ENCODE results near the gene LFNG.

LFNG gene

GRCh38 chr7:2570021-2570420 is 50.4 kb downstream of the LFNG start:
- Histone ChIP-seq H3K4ac (ENCODE audit: low read depth, low read length) (no peak overlapping the region), H2AK5ac (ENCODE audit: low read length) (no peak overlapping the region), H2BK5ac (ENCODE audit: low read depth, low read length, poor library complexity) (no peak overlapping the region), H3K4me3 (ENCODE audit: low read depth, low read length) (no peak overlapping the region), H3K36me3 (ENCODE audit: control insufficient read depth in 1 of 2, insufficient read depth in 2 of 2, low read length in 2 of 2) (peaks cover 11 to 13% of the 10 kb centered on the region in 2 experiments), H3K79me2 (ENCODE audit: control insufficient read depth, insufficient read depth, low read length, poor library complexity) (no peaks in the 10 kb centered on the region), H3K27me3 (ENCODE audit: insufficient read depth, low read length) (no peaks in the 10 kb centered on the region), H2BK12ac (ENCODE audit: low read length) (no peak overlapping the region), H3K23ac (ENCODE audit: low read length) (no peak overlapping the region), H4K12ac (ENCODE audit: low read depth, low read length) (no peak overlapping the region), H2BK120ac (ENCODE audit: insufficient read depth, low read length, poor library complexity) (no peak overlapping the region), H3K9me3 (ENCODE audit: insufficient read depth, low read depth, low read length) (peaks cover 2% of the 10 kb centered on the region), H3K14ac (ENCODE audit: low read length) (no peak overlapping the region), H4K8ac (ENCODE audit: low read depth, low read length) (no peak overlapping the region), H3K27ac (ENCODE audit: low read depth, low read length) (no peak overlapping the region), H2AFZ (ENCODE audit: insufficient read depth, low read length, poor library complexity) (no peak overlapping the region), H3K18ac (ENCODE audit: low read length) (no peak overlapping the region), H3K4me2 (ENCODE audit: low read length) (no peak overlapping the region), H4K91ac (ENCODE audit: low read depth, low read length) (no peak overlapping the region), H3K4me1 (ENCODE audit: control insufficient read depth in 1 of 2, insufficient read depth in 2 of 2, low read length in 2 of 2) (peaks cover 3 to 4% of the 10 kb centered on the region in 2 experiments), H3K9ac (ENCODE audit: low read length) (no peak overlapping the region), H3K79me1 (ENCODE audit: low read length) (no peaks in the 10 kb centered on the region)
- DNase-seq = no peak
- WGBS (ENCODE audit: extremely low coverage, insufficient coverage, insufficient read length) = no CpG with 5 or more reads among the region's 16 CpGs

- Histone ChIP-seq H2AFZ (ENCODE audit: insufficient read depth, low read length, poor library complexity) (no peak overlapping the region), H2BK120ac (ENCODE audit: insufficient read depth, low read length, poor library complexity) (no peak overlapping the region), H3K4ac (ENCODE audit: low read depth, low read length) (no peak overlapping the region), H4K12ac (ENCODE audit: low read depth, low read length) (no peak overlapping the region), H3K4me2 (ENCODE audit: low read length) (no peak overlapping the region), H3K14ac (ENCODE audit: low read length) (no peak overlapping the region), H3K9ac (ENCODE audit: low read length) (no peak overlapping the region), H3K18ac (ENCODE audit: low read length) (no peak overlapping the region), H3K4me1 (ENCODE audit: control insufficient read depth in 1 of 2, insufficient read depth in 2 of 2, low read length in 2 of 2) (peaks cover 3 to 4% of the 10 kb centered on the region in 2 experiments), H4K91ac (ENCODE audit: low read depth, low read length) (no peak overlapping the region), H3K79me2 (ENCODE audit: control insufficient read depth, insufficient read depth, low read length, poor library complexity) (no peaks in the 10 kb centered on the region), H2BK12ac (ENCODE audit: low read length) (no peak overlapping the region), H3K23ac (ENCODE audit: low read length) (no peak overlapping the region), H3K4me3 (ENCODE audit: low read depth, low read length) (no peak overlapping the region), H2AK5ac (ENCODE audit: low read length) (no peak overlapping the region), H3K9me3 (ENCODE audit: insufficient read depth, low read depth, low read length) (no peaks in the 10 kb centered on the region), H3K27ac (ENCODE audit: low read depth, low read length) (no peak overlapping the region), H4K8ac (ENCODE audit: low read depth, low read length) (no peak overlapping the region), H3K79me1 (ENCODE audit: low read length) (no peaks in the 10 kb centered on the region), H3K36me3 (ENCODE audit: control insufficient read depth in 1 of 2, insufficient read depth in 2 of 2, low read length in 2 of 2) (peaks cover 14 to 18% of the 10 kb centered on the region in 2 experiments), H3K27me3 (ENCODE audit: insufficient read depth, low read length) (no peaks in the 10 kb centered on the region), H2BK5ac (ENCODE audit: low read depth, low read length, poor library complexity) (no peak overlapping the region)
- whole genome bisulfite sequencing (ENCODE audit: extremely low coverage, insufficient coverage, insufficient read length) = no CpG with 5 or more reads among the region's 15 CpGs
- DNase-seq = no peak
These were observed 51.8 kb downstream of the LFNG start for GRCh38 chr7:2571409-2571808.

- peak overlapping the region; percentile 2 for H3K4me3 ChIP-seq (ENCODE audit: low read depth, low read length)
- H4K8ac ChIP-seq (ENCODE audit: low read depth, low read length) = no peak overlapping the region
- H3K18ac ChIP-seq (ENCODE audit: low read length) = no peak overlapping the region
- WGBS (ENCODE audit: extremely low coverage, insufficient coverage, insufficient read length) = no CpG with 5 or more reads among the region's 22 CpGs
- H3K36me3 ChIP-seq (ENCODE audit: control insufficient read depth in 1 of 2, insufficient read depth in 2 of 2, low read length in 2 of 2) = peaks cover 13 to 19% of the 10 kb centered on the region in 2 experiments
- H2AFZ ChIP-seq (ENCODE audit: insufficient read depth, low read length, poor library complexity) = no peak overlapping the region
- H3K9me3 ChIP-seq (ENCODE audit: insufficient read depth, low read depth, low read length) = peaks cover 3% of the 10 kb centered on the region
- no peak overlapping the region for H3K4ac ChIP-seq (ENCODE audit: low read depth, low read length)
- H2AK5ac ChIP-seq (ENCODE audit: low read length) = no peak overlapping the region
- no peak overlapping the region for H3K14ac ChIP-seq (ENCODE audit: low read length)
- no peak overlapping the region for H4K91ac ChIP-seq (ENCODE audit: low read depth, low read length)
- H3K27me3 ChIP-seq (ENCODE audit: insufficient read depth, low read length) = no peaks in the 10 kb centered on the region
- no peak overlapping the region for H2BK120ac ChIP-seq (ENCODE audit: insufficient read depth, low read length, poor library complexity)
- no peak overlapping the region for H3K9ac ChIP-seq (ENCODE audit: low read length)
- no peaks in the 10 kb centered on the region for H3K79me2 ChIP-seq (ENCODE audit: control insufficient read depth, insufficient read depth, low read length, poor library complexity)
- no peak overlapping the region for H2BK12ac ChIP-seq (ENCODE audit: low read length)
- H2BK5ac ChIP-seq (ENCODE audit: low read depth, low read length, poor library complexity) = no peak overlapping the region
- H3K79me1 ChIP-seq (ENCODE audit: low read length) = no peaks in the 10 kb centered on the region
- no peak overlapping the region for H3K23ac ChIP-seq (ENCODE audit: low read length)
- H3K4me2 ChIP-seq (ENCODE audit: low read length) = no peak overlapping the region
- H3K27ac ChIP-seq (ENCODE audit: low read depth, low read length) = no peak overlapping the region
- peaks cover 3 to 4% of the 10 kb centered on the region in 2 experiments for H3K4me1 ChIP-seq (ENCODE audit: control insufficient read depth in 1 of 2, insufficient read depth in 2 of 2, low read length in 2 of 2)
- H4K12ac ChIP-seq (ENCODE audit: low read depth, low read length) = no peak overlapping the region
- peak; percentile 41 to 52 for DNase-seq
These were observed 52.7 kb downstream of the LFNG start for GRCh38 chr7:2572101-2572842.

GRCh38 chr7:2573761-2574160 is 54.2 kb downstream of the LFNG start:
- peak in 1 of 2 donors; percentile 53 for DNase-seq
- no peak overlapping the region for H3K27ac ChIP-seq (ENCODE audit: low read depth, low read length)
- no peak overlapping the region for H3K4ac ChIP-seq (ENCODE audit: low read depth, low read length)
- no peak overlapping the region for H4K8ac ChIP-seq (ENCODE audit: low read depth, low read length)
- no peaks in the 10 kb centered on the region for H3K79me1 ChIP-seq (ENCODE audit: low read length)
- H2BK12ac ChIP-seq (ENCODE audit: low read length) = no peak overlapping the region
- peaks cover 3 to 4% of the 10 kb centered on the region in 2 experiments for H3K4me1 ChIP-seq (ENCODE audit: control insufficient read depth in 1 of 2, insufficient read depth in 2 of 2, low read length in 2 of 2)
- H4K12ac ChIP-seq (ENCODE audit: low read depth, low read length) = no peak overlapping the region
- no peak overlapping the region for H3K4me3 ChIP-seq (ENCODE audit: low read depth, low read length)
- no peak overlapping the region for H3K23ac ChIP-seq (ENCODE audit: low read length)
- no peak overlapping the region for H2AFZ ChIP-seq (ENCODE audit: insufficient read depth, low read length, poor library complexity)
- no peak overlapping the region for H3K4me2 ChIP-seq (ENCODE audit: low read length)
- no peaks in the 10 kb centered on the region for H3K27me3 ChIP-seq (ENCODE audit: insufficient read depth, low read length)
- H3K14ac ChIP-seq (ENCODE audit: low read length) = no peak overlapping the region
- H3K36me3 ChIP-seq (ENCODE audit: control insufficient read depth in 1 of 2, insufficient read depth in 2 of 2, low read length in 2 of 2) = peaks cover 13 to 26% of the 10 kb centered on the region in 2 experiments
- no peak overlapping the region for H4K91ac ChIP-seq (ENCODE audit: low read depth, low read length)
- no peak overlapping the region for H3K9ac ChIP-seq (ENCODE audit: low read length)
- no peak overlapping the region for H2BK120ac ChIP-seq (ENCODE audit: insufficient read depth, low read length, poor library complexity)
- no peak overlapping the region for H2BK5ac ChIP-seq (ENCODE audit: low read depth, low read length, poor library complexity)
- no peak overlapping the region for H3K18ac ChIP-seq (ENCODE audit: low read length)
- H3K9me3 ChIP-seq (ENCODE audit: insufficient read depth, low read depth, low read length) = peaks cover 6% of the 10 kb centered on the region
- no CpG with 5 or more reads among the region's 9 CpGs for WGBS (ENCODE audit: extremely low coverage, insufficient coverage, insufficient read length)
- no peaks in the 10 kb centered on the region for H3K79me2 ChIP-seq (ENCODE audit: control insufficient read depth, insufficient read depth, low read length, poor library complexity)
- H2AK5ac ChIP-seq (ENCODE audit: low read length) = no peak overlapping the region
